Upper lobe of left lung (tissue), 4 donors: ENCODE results near the gene PNPO.

Experiments
- CTCF ChIP-seq, 6 experiments: fragments of 450-650 bp in 4 of 6; fragments of 200-600 bp in 2 of 6; sonication (generic) in 2 of 6; IDR thresholded peaks; one replicate each; pipeline ENCODE4 v1.5.1; 2016 to 2019; ENCODE audit warnings: antibody characterized with exemption in 6 of 6
- EP300 ChIP-seq, 4 donors: sonication (generic); formaldehyde crosslinking; IDR thresholded peaks; one replicate each; pipeline ENCODE4 v1.5.1; 2017; ENCODE audit warnings: antibody characterized with exemption in 4 of 4, control low read depth in 2 of 4
- POLR2A ChIP-seq, 4 donors: fragments of 450-650 bp; IDR thresholded peaks; one replicate each; pipeline ENCODE4 v1.5.1; 2016 to 2017; ENCODE audit warnings: antibody characterized with exemption in 4 of 4, mild to moderate bottlenecking in 2 of 4

GRCh38 chr17:47989159-47989558 lies 47.8 kb downstream of the PNPO start:
- TF ChIP-seq CTCF (IDR thresholded peaks at IDR 0.05) (no peak), POLR2A (IDR thresholded peaks at IDR 0.05) (no peak), EP300 (IDR thresholded peaks at IDR 0.05) (no peak)
